ENCODE data around the gene CFB.
A peak's percentile ranks its signal among the peaks of the same experiment; 100 is the strongest.

CFB gene

DNA sequence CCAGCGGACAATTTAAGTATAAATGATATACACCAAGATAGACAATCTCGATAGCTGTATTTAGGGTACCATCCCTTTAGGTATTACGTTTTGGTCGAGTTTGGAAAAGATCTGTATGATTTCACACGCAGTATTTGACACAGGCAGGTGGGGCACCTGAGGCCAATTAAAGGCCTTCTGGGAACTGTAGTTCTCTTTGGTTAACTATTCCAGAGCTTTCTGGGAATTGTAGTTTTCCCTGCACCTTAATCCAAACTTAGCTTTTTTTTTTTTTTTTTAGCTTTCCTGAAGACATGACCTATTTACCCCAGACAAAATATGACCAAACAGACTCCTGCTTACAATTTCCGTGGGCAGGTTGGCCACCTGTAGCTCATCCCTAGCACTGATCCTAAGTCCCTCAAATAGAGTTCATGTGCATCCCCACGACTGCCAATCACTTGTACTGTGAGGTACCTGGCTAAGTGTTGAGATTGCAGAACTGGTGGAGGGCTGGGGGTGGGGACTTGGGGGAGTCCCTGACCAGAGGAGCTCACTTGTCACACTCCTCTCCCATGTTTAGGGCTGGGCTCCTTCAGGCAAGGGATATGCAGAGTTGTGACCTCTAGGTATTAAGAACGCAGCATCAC, 47.4 kb upstream of the CFB start (continued):
- peak; percentile 30 for TF ChIP-seq ZXDB (tag by site-specific recombination; IDR thresholded peaks at IDR 0.05)

DNA sequence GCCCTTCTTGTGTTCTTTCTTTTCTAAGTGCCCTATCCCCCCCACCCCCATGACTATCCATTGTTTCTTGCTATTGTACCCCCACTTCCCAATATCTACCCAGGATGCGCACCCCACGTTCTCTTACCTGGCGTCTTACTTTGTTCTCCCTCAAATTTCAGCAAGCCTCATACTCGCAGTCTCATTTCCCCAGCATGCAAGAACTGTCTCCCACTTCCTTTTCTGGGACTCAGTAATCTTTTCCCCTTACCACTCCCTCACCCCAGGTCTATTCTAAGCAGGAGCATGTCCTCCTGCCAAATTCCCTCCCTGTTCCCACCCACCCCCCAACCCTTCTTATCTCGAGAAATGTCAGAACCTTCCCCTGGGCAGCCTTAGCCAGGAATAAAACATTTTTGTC, 46.7 kb upstream of the CFB start:
- TF ChIP-seq ZNF398 (tag by site-specific recombination; IDR thresholded peaks at IDR 0.05): 0 out of 2 replicates have a peak, but pooled peaks have one; percentile 19
- TF ChIP-seq, protein P1, sequence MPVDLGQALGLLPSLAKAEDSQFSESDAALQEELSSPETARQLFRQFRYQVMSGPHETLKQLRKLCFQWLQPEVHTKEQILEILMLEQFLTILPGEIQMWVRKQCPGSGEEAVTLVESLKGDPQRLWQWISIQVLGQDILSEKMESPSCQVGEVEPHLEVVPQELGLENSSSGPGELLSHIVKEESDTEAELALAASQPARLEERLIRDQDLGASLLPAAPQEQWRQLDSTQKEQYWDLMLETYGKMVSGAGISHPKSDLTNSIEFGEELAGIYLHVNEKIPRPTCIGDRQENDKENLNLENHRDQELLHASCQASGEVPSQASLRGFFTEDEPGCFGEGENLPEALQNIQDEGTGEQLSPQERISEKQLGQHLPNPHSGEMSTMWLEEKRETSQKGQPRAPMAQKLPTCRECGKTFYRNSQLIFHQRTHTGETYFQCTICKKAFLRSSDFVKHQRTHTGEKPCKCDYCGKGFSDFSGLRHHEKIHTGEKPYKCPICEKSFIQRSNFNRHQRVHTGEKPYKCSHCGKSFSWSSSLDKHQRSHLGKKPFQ (tag by site-specific recombination; IDR thresholded peaks at IDR 0.05): no peak
- no peak for TF ChIP-seq ZNF138 (tag by site-specific recombination; IDR thresholded peaks at IDR 0.05; ENCODE audit: borderline replicate concordance)
- TF ChIP-seq ZNF701 (tag by site-specific recombination; IDR thresholded peaks at IDR 0.05): no peak
- Histone ChIP-seq H3K27ac (ENCODE audit: extremely low read depth, low read depth, low read length) (no peak overlapping the region), H3K4me3 (ENCODE audit: low read depth, low read length) (no peak overlapping the region), H3K36me3 (ENCODE audit: control insufficient read depth in 2 of 2, insufficient read depth in 1 of 2, low read length in 2 of 2) (peaks cover 16 to 23% of the 10 kb centered on the region in 2 experiments), H3K9me3 (ENCODE audit: control insufficient read depth, insufficient read depth, low read depth, low read length) (no peaks in the 10 kb centered on the region), H3K4me1 (ENCODE audit: control insufficient read depth, insufficient read depth, low read length) (peaks cover 6% of the 10 kb centered on the region)
- CTCF ChIA-PET: interaction anchor here (1.3 to 2.1 kb wide), 3 partner anchors 10 to 301 kb away, joined by 4 to 9 read pairs (median 5); no protein-coding TSS in a partner anchor
- POLR2A ChIA-PET: interaction anchor here (1.6 to 3.1 kb wide), 3 partner anchors 36 to 196 kb away, joined by 10 to 30 read pairs (median 11); partner anchors contain the start of genes ABHD16A and NEU1

GRCh38 chr6:31899882-31900722, 45.8 kb upstream of the CFB start:
- POLR2A ChIA-PET: interaction anchor here (0.7 to 3.1 kb wide), 4 partner anchors 16 to 52 kb away, joined by 3 to 30 read pairs (median 4); partner anchors contain the start of gene NEU1
- peaks cover 6% of the 10 kb centered on the region for H3K4me1 ChIP-seq (ENCODE audit: control insufficient read depth, insufficient read depth, low read length)
- CTCF ChIA-PET: interaction anchor here (0.6 to 1.2 kb wide), 2 partner anchors 13 to 33 kb away, joined by 4 read pairs; no protein-coding TSS in a partner anchor
- no peak overlapping the region for H3K27ac ChIP-seq (ENCODE audit: extremely low read depth, low read depth, low read length)
- H3K36me3 ChIP-seq (ENCODE audit: control insufficient read depth in 2 of 2, insufficient read depth in 1 of 2, low read length in 2 of 2): peaks cover 7 to 16% of the 10 kb centered on the region in 2 experiments
- H3K4me3 ChIP-seq (ENCODE audit: low read depth, low read length): no peak overlapping the region
- no peaks in the 10 kb centered on the region for H3K9me3 ChIP-seq (ENCODE audit: control insufficient read depth, insufficient read depth, low read depth, low read length)
- TF ChIP-seq ZNF302 (tag by site-specific recombination; IDR thresholded peaks at IDR 0.05; ENCODE audit: low read depth): no peak
- no peak for TF ChIP-seq ZNF138 (tag by site-specific recombination; IDR thresholded peaks at IDR 0.05; ENCODE audit: borderline replicate concordance)
- TF ChIP-seq ZNF157 (tag by site-specific recombination; IDR thresholded peaks at IDR 0.05): no peak
- no peak for TF ChIP-seq AEBP2 (tag by site-specific recombination; IDR thresholded peaks at IDR 0.05; ENCODE audit: borderline replicate concordance)
- no peak for TF ChIP-seq ZFP69B (tag by site-specific recombination; IDR thresholded peaks at IDR 0.05)
- TF ChIP-seq ZNF211 (tag by site-specific recombination; IDR thresholded peaks at IDR 0.05; ENCODE audit: low read depth): no peak
- no peak for TF ChIP-seq ZFP41 (tag by site-specific recombination; IDR thresholded peaks at IDR 0.05; ENCODE audit: borderline replicate concordance)
- peak; percentile 85 for TF ChIP-seq ZNF513 (tag by site-specific recombination; IDR thresholded peaks at IDR 0.05)
- no peak for TF ChIP-seq YY2 (tag by site-specific recombination; IDR thresholded peaks at IDR 0.05)
- TF ChIP-seq, protein P2, sequence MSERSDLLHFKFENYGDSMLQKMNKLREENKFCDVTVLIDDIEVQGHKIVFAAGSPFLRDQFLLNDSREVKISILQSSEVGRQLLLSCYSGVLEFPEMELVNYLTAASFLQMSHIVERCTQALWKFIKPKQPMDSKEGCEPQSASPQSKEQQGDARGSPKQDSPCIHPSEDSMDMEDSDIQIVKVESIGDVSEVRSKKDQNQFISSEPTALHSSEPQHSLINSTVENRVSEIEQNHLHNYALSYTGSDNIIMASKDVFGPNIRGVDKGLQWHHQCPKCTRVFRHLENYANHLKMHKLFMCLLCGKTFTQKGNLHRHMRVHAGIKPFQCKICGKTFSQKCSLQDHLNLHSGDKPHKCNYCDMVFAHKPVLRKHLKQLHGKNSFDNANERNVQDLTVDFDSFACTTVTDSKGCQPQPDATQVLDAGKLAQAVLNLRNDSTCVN (tag by site-specific recombination; optimal IDR thresholded peaks at IDR 0.05): peak; percentile 22
- TF ChIP-seq ZNF354C (tag by site-specific recombination; IDR thresholded peaks at IDR 0.05; ENCODE audit: borderline replicate concordance, low read depth): no peak
- peak; percentile 31; the same call in 1 of the 2 replicates for TF ChIP-seq HIC1 (tag by site-specific recombination; IDR thresholded peaks at IDR 0.05)
- 0 out of 2 replicates have a peak, but pooled peaks have one; percentile 35 for TF ChIP-seq PBX3 (CRISPR knock-in tag; IDR thresholded peaks at IDR 0.05)

Data from HEK293 (cell line).